ENCODE measurements around the gene APOL3.
"Not testable (repeated sequence)": the region's sequence is repeated elsewhere in the genome, so short reads cannot be mapped to it uniquely, and the experiment has no call there.

Gene APOL3, protein sequence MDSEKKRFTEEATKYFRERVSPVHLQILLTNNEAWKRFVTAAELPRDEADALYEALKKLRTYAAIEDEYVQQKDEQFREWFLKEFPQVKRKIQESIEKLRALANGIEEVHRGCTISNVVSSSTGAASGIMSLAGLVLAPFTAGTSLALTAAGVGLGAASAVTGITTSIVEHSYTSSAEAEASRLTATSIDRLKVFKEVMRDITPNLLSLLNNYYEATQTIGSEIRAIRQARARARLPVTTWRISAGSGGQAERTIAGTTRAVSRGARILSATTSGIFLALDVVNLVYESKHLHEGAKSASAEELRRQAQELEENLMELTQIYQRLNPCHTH

DNA sequence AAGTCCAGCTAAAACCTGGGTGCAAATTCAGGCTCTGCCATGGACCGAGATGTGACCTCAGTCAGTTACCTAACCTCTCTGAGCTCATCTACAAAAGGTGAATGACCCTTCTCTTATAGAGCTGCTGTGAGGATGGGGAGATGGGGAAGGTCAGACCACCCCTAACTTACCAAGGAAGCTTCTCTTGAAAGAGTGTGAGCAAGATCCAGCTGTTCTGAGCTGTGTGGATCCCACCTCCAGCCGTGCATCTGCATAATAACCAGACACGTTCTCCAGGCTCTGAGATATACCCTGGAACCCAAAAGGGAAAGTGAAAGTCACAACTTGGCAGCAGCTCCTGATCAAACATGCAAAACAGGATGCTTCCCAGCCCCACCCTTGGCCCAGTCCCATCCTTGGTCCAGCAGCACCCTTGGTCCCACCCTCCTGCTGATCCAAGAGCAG lies at the start of gene APOL3:
APOL3 (minus strand) TSS at position 257 of the 444 bp plus-strand sequence. CDS start 11,700 bp downstream, outside the sequence.
- in situ Hi-C loops (cut with HindIII; ENCODE audit: low sequenced_read_pairs): loop anchor here (5.0 kb wide), 1 partner anchor 58 kb away; no protein-coding TSS in a partner anchor

DNA sequence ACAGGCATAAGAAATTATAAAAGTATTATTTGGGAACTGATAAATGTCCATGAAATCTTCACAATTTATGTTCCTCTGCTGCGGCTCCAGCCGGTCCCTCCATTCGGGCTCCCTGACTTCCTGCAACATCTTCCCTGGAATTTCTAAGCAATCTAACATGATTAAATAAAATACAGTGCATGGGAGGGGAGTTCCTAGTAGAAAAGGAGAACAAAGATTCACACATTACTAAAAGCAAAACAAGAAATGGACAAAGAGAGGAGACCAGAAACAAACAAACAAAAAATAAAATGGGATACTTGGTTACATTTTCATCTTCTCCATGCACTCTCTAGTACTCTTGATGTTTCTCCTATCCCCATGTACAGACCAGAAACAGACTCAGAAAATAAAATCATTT lies 49.7 kb upstream of the APOL3 start:
- in situ Hi-C loops (cut with HindIII; ENCODE audit: low sequenced_read_pairs): no loop called here

DNA sequence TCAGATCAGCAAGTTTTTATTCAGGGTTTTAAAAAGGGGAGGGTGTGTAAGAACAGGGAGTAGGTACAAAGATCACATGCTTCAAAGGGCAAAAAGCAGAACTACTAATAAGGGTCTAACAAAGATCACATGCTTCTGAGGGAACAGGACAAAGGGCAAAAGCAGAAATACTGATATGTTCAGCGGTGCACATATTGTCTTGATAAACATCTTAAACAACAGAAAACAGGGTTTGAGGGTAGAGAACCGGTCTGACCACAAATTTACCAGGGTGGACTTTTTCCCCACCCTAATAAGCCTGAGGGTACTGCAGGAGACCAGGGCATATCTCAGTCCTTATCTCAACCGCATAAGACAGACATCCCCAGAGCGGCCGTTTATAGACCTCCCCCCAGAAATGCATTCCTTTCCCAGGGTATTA lies 48.9 kb upstream of the APOL3 start:
- in situ Hi-C loops (cut with HindIII; ENCODE audit: low sequenced_read_pairs): not testable (repeated sequence)

DNA sequence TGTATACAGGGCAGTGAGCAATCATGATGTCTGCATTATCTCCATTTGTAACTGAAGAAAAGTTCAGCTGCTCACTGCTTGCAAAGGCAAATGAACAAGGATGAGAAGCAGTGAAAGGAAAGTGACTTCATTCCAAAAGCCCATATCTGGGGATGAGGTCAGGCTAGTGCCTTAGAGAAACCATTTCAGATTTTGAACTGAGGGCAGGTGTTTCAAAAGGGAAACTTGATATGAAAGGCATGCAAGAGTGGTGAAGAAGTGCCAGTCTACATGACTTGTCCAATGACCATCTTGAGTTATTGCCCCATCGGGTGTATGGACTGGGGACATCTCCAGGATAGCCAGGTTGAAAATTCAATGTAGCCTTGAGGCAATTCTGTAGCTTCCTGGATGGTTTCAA lies 48.4 kb upstream of the APOL3 start:
- in situ Hi-C loops (cut with HindIII; ENCODE audit: low sequenced_read_pairs): no loop called here

DNA sequence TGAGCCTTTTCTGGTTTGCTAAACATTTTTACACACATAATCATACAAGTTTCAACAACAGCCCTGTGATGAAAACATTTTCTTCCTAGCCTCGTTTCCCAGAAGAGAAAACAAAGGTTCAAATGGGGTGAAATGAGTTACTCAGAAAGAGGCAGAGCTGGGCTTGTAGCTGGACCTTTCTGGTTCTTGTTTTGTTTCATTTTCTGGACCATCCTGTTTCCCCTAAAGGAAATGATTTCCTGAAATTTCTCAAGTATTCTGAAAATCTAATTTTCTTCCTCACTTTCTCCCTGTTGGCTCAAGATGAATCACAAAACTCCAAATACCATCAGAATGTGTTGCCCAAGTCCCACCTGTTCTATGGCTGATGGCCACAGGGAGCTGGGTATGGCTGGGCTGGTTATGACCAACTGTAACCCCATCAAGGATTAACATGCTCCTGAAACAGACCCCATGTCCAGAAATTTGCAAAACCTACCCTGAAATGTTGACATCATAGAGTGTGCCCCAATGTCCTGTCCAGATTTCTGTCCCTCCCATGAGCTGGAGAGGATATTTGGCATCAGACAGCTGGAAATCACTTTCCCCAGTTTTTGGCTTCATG lies 47.7 kb upstream of the APOL3 start:
- in situ Hi-C loops (cut with HindIII; ENCODE audit: low sequenced_read_pairs): no loop called here

DNA sequence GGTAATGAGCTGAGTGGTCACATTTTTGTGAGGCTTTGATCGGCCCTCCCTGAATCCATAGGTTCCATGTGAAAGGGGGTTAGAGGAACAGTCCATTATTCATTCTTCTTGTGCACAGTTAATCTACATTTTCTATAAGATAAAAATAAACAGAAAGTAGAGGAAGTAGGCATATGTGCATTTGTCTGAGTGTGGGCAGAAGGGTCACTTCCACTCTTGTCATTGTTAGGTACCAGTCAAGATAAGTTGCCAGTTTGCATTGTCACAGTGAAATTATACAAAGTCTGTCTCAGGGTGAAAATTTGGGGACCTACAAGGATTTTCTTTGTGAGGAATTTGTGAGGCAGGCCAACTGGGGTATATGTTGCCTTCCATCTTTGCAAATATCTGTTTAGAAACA lies 45.7 kb upstream of the APOL3 start:
- in situ Hi-C loops (cut with HindIII; ENCODE audit: low sequenced_read_pairs): no loop called here

DNA sequence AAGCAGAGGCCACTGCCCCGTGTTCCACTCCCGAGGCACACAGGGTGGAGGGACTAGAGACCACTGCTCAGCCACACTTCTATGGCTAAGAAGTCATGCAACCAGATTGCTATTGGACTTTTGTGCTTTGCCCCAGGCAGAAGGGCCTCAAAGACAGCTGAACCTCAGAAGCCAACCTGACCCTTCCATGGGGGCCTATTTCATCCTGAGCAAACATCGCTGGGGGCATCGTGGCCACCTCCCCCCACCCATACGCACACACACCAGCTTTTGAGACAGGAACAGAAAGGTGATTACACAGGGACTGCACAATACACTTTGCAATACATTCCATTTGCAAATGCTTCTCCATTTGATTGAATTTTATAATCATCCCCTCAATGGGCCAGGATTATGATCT lies 45.0 kb upstream of the APOL3 start:
- in situ Hi-C loops (cut with HindIII; ENCODE audit: low sequenced_read_pairs): not testable (repeated sequence)

DNA sequence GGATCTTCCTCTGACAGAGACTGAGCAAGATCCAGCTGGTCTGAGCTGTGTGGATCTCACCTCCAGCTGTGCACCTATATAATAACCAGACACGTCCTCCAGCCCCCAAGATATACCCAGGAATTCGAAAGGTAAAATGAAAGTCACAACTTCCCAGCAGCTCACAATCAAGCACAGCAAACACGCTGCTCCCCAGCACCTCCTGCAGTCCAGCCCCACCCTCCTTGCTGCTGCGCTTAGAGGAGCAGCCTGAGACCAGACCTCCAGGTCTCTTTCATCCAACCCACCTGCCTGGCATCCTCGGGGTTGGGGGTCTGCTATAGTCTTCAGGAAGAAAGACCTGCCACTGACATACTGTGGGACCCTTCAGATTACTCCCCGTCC lies 44.1 kb upstream of the APOL3 start:
- in situ Hi-C loops (cut with HindIII; ENCODE audit: low sequenced_read_pairs): no loop called here

DNA sequence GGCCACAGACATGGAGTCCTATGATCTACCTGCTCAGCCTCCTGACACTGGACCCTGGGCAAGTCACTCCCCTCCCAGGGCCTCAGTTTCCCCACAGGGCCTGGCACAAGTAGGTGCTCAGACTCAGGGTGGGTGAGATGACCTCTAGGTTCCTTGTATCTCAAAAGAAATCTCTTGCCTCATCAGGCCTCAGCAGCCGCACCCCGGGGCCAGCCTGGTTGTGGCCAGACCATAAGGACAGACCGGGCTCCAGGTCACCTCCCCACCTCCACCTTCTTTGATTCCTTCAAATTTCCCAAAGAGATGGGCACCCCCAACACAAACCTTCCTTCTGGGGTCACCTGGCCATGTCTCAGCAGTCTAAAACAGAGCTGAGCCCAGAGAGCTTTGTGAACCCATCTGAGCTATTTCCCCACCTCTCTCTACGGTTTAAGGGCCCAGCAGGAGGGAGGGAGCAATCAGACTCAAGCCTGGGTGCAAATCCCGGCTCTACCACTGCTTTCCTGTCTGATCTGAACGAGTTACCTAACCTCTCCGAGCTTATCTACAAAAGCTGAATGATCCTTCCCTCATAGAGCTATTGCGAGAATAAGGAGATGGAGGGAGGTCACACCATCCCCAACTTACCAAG lies 43.6 kb upstream of the APOL3 start:
- in situ Hi-C loops (cut with HindIII; ENCODE audit: low sequenced_read_pairs): no loop called here

DNA sequence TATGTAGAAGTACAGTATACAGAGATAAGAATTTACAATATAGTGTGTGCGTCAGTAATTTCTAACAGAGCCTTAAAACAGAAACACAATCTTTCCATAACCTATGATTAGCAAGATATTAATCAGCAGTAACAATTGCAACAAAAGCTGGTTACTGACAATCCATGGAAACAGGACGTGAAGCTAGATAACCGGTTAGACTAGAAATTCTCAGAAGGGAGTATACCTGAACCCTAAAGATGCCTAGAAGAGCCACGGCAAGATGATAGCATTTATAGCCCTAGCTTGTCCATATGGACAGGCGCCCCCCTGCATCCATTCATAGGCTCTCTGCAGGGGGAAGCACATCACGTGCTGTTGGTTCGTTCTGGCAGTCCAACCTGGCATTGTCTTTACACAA lies 42.9 kb upstream of the APOL3 start:
- in situ Hi-C loops (cut with HindIII; ENCODE audit: low sequenced_read_pairs): not testable (repeated sequence)

DNA sequence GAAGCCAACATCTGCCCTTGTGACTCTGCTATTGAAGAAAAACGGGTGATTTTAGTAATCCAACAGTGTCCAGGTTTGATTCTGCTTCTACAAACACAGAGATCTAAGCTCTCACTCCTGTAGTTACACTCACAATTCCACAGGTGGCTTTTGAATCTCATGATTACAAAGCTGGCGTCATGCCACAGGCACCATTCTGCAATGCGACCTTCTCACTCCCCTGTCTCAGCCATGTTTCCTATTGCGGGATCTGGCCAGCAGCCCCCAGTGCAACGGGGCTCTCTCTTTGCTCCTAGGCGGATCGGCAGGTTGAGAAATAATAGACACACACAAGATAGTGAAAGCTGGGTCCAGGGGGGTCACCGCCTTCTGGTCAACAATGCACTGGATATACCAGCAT lies 42.4 kb upstream of the APOL3 start:
- in situ Hi-C loops (cut with HindIII; ENCODE audit: low sequenced_read_pairs): not testable (repeated sequence)

DNA sequence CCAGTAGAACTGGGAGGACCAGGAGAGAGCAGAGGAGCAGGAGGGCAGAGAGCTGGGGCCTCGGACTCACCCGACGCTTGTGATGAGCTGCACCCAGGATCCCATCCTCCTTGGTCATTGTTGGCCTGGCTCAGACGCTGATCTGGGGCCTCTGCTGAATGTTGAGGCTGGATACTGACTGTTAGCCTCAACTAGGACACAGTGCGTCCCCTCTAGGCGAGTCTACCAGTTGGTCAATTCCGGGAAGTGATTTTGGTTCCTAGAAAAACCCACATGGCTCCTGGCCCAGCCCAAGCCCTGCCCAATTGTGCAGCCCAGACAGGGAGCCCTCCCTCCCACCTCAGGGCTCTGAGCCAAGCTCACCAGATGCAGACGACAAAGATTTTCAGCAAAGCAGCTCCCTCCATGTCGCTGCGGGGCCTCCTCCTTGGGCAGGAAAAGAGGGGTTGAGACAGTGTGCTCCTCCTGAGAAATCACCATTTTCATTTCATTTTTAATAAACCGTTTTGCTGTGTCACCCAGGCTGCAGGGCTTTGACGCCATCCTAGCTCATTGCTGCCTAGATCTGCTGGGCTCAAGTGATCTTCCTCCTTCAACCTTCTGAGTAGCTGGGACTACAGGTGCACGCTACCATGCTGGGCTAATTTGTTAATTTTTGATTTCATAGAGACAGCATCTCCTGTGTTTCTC lies 41.2 kb upstream of the APOL3 start, which contains the start of gene APOL4:
APOL4 (minus strand) TSS at position 180 of the 690 bp plus-strand sequence; CDS start at position 105, 75 bp downstream.
- in situ Hi-C loops (cut with HindIII; ENCODE audit: low sequenced_read_pairs): no loop called here

DNA sequence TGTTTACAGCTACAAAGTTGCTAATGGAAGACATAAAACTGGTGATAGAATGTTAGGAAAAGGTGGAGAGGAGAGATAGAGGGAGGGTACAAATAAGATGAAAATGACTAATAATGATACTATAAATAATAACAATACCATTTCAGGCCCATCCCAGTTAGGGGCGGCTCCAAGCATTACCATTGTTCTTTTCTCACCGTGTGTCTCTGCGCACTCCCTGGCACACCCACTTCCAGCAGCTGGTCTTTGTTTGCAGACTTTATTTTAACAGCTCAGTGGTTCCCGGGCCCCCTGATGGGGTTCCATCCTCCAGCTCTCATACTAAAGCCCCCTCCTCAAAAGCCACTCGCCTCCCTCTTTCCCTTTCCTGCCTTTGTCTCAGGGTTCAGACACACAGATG lies 40.5 kb upstream of the APOL3 start:
- in situ Hi-C loops (cut with HindIII; ENCODE audit: low sequenced_read_pairs): not testable (repeated sequence)

DNA sequence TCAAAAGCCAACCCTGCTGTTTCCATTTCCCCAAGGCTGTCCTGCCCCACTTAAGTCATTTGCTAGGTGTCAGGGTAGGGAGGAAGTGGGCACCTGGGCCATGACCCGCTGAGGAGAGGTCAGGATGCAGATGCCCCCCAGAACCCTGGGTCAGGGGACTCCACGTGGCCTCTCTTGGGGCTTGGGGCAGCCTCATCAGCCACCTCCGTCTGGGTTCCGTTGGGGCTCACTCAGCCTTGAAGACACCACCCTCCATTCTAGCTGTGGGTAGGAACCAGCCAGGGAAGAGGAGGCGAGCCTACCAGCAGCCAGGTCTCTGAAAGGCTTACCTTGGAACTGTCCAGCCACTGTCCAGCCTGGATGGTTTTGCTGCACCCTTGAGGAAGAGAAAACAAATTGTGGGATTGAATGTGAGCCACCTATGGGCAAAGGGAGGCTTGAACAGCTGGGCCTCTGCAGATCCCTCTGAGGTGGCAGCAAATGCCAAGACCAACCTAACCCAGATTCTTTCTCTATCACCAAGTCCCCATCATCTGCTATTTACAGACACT lies 38.5 kb upstream of the APOL3 start:
- in situ Hi-C loops (cut with HindIII; ENCODE audit: low sequenced_read_pairs): no loop called here

DNA sequence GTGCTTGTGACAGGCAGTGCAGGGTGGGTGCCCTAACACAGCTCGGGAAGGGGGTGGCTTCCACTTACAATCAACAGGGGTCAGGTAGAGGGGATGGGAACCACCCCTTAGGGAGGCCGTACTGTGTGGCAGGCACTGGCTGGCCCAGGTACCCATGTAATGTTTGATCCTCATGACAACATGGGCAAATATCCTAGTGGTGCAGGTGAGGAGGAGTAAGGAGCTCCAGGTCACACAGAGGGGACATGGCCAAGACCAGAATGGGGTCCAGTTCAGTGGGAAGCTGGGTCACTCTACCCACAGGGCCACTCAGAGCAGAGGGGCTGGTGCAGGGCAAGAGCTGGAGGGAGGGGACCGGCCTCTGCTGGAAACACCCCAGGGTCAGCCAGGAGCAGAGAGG lies 38.0 kb upstream of the APOL3 start:
- in situ Hi-C loops (cut with HindIII; ENCODE audit: low sequenced_read_pairs): no loop called here

DNA sequence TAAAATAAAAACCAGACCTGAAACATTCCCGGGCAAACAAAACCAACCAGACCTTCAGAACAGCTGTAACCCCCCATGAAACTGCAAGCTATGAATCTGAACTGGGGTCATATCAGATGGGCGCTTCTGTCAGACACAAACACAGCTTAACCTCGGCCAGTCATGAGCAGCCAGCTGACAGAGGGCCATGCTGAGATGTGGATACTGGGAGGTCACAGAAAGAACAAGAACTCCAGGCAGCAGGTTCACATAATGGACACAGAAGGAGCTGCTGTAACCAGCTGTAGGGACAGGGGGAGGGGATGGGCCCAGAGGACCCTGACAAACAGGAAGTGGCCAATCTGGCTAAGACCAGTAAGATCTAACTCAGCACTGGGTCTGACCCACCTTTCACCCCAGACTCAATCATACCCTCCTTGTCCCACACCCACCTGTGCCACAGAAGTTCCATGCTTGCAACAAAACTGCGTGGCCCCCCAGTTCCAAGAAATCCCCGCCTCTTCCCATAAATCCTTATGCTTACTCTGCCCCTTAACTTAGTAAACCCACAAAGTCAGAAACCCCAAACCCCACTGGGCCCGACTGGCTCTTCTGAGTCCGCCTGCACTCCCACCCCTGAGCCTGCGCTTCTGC lies 37.1 kb upstream of the APOL3 start:
- in situ Hi-C loops (cut with HindIII; ENCODE audit: low sequenced_read_pairs): no loop called here

DNA sequence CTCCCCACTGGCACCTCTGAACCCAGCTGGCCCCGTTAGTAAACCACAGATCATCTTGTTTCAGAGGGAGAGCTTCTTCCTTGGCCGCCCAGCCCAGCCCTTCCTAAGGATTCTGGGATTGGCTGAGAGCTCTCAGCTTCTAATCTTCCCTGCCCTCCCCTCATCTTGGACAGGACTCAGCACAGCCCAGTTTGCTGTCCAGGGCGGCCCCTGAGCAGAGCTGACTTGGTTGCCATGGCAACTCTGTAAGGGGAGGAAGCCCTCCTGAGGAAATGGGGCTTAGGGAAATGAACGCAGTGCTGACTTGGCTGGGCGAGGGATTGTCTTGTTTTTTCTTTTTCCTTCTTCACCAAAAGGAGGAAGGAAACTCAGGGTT lies 36.5 kb upstream of the APOL3 start:
- in situ Hi-C loops (cut with HindIII; ENCODE audit: low sequenced_read_pairs): no loop called here

DNA sequence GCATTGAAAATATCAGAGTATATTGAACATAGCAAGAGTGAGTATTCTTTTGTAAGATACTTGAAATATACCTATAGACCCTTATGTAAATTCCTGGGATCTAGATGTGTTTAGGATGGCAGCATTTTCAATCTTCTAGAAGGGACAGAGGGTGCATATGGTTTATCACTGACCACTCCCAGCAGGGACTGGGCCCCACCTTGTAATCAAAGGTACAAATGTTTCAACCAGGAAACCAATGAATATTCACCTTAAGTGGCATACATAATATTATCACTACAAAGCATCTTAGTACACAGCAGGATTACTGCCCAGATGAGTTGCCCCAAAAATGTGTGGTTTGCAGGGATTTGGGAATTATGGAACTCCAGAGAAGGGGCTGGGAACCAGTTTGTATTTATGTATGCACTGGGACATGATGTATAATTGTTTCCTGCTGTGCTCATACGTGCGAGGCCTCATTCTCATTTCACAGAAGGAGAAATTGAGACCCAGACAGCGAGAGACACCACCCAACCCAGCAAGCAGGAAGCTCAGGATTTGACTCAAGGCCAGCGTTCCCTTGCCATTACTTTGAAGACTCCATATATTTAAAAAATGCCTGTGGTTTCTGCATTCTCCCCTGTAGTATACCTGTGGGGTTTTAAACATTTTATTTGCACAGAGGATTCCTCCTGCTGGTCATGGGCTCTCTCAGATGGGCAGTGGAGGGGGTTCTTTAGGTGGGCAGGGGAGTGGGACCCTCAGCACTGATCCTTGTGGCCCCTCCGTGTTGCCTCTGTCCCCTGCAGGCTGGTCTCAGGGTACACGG lies 35.9 kb upstream of the APOL3 start:
- in situ Hi-C loops (cut with HindIII; ENCODE audit: low sequenced_read_pairs): no loop called here

DNA sequence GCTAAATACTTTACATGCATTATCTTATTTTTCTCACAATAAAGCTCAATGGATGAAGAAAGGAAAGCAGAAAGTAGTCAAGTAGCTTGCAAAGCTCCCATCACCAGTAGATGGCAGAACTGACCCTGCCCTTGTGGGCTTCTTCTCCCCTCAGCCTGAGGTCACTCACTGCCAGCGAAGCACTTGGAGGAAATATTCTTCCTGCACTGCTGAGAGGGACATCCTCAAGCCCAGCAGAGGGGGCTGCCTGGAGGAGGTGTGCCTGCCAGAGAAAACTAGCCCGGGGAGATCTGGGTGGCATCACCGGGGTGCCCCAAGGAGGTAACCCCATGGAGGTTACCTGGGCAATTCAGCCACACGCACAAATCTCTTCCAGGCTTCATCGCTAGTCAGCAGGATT lies 34.4 kb upstream of the APOL3 start:
- in situ Hi-C loops (cut with HindIII; ENCODE audit: low sequenced_read_pairs): no loop called here

DNA sequence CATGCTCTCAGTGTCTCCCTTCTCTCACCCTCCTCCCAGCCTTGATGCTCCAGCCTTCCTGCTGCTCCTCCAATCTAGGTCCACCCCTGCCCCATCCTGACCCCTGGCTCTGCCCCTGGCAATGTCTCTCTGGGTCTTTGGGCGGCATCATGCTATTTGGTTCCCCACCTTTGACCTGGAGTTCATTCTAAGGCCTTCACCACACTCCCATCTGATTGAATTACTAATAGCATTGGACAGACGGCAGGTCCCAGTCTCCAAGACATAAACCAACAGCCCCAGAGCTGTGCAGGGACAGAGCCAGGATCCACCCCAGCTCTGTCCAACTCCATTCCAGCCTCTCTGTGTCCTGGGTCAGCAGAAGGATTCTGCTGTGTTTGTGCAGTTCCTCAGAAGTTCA lies 33.8 kb upstream of the APOL3 start:
- in situ Hi-C loops (cut with HindIII; ENCODE audit: low sequenced_read_pairs): no loop called here

Measured in DLD1 (cell line).